Hippocampal formation (tissue), 2 donors: ENCODE data around the gene KIAA1958.

Source experiments
- DNase-seq, 2 donors: peaks; one replicate each; lab custom pipeline; 2025; lab: John Stamatoyannopoulos, UW

The KIAA1958 gene

GRCh38 chr9:112530751-112531205, 44.2 kb downstream of the KIAA1958 start:
- no peak for DNase-seq

- DNase-seq = no peak
Observed at GRCh38 chr9:112531666-112532282, 45.1 kb downstream of the KIAA1958 start.

- DNase-seq = no peak
Observed at GRCh38 chr9:112532427-112532826, 45.8 kb downstream of the KIAA1958 start.

- no peak for DNase-seq
Observed at GRCh38 chr9:112533660-112534059, 47.0 kb downstream of the KIAA1958 start.

GRCh38 chr9:112535301-112535700, 48.7 kb downstream of the KIAA1958 start:
- DNase-seq = no peak

GRCh38 chr9:112535811-112536210, 49.2 kb downstream of the KIAA1958 start:
- DNase-seq = no peak

GRCh38 chr9:112537561-112537960, 50.9 kb downstream of the KIAA1958 start:
- DNase-seq = no peak

GRCh38 chr9:112540800-112541199, 54.2 kb downstream of the KIAA1958 start:
- DNase-seq = no peak

- DNase-seq = no peak
Observed at GRCh38 chr9:112541685-112542084, 55.1 kb downstream of the KIAA1958 start.

- no peak for DNase-seq
Observed at GRCh38 chr9:112542593-112543292, 56.1 kb downstream of the KIAA1958 start.

GRCh38 chr9:112544477-112544876, 57.9 kb downstream of the KIAA1958 start:
- no peak for DNase-seq

GRCh38 chr9:112545237-112545636, 58.6 kb downstream of the KIAA1958 start:
- DNase-seq = no peak

GRCh38 chr9:112546149-112547012, 59.8 kb downstream of the KIAA1958 start:
- DNase-seq = no peak

- DNase-seq = no peak
Observed at GRCh38 chr9:112548051-112548440, 61.4 kb downstream of the KIAA1958 start.

GRCh38 chr9:112548836-112549595, 62.4 kb downstream of the KIAA1958 start:
- no peak for DNase-seq

GRCh38 chr9:112550531-112550930, 63.9 kb downstream of the KIAA1958 start:
- no peak for DNase-seq

- no peak for DNase-seq
Observed at GRCh38 chr9:112551641-112552040, 65.0 kb downstream of the KIAA1958 start.

GRCh38 chr9:112552229-112553056, 65.8 kb downstream of the KIAA1958 start:
- no peak for DNase-seq

GRCh38 chr9:112553256-112553826, 66.7 kb downstream of the KIAA1958 start:
- no peak for DNase-seq

- no peak for DNase-seq
Observed at GRCh38 chr9:112554516-112554915, 67.9 kb downstream of the KIAA1958 start.
